RWPE2 (cell line): ENCODE data around the gene ACOX1.

ENCODE experiments used
- ATAC-seq: fragments of 200-7000 bp; cut with Tn5 transposase; 3 replicates; pipeline ENCODE4 v1.9.1; 2021; ENCODE audit warnings: low read depth
- DNase-seq: peaks from one replicate; pipeline ENCODE4 v3.0.0-alpha.2; 2020; ENCODE audit warnings: low spot score
- H3K27ac ChIP-seq: fragments of 450-650 bp; 2 replicates; pipeline ENCODE4 v1.5.1; 2017; ENCODE audit warnings: mild to moderate bottlenecking; ENCODE audit not compliant: poor library complexity, severe bottlenecking
- H3K27me3 ChIP-seq: fragments of 250-450 bp; sonication (Bioruptor Pico); 2 replicates; pipeline ENCODE4 v1.5.1; 2021; ENCODE audit warnings: mild to moderate bottlenecking, moderate library complexity; ENCODE audit not compliant: insufficient read depth, poor library complexity, severe bottlenecking
- H3K36me3 ChIP-seq: fragments of 250-450 bp; sonication (Bioruptor Pico); 2 replicates; pipeline ENCODE4 v1.5.1; 2020; ENCODE audit warnings: low read depth, mild to moderate bottlenecking, moderate library complexity
- H3K4me1 ChIP-seq: fragments of 250-450 bp; sonication (Bioruptor Pico); 2 replicates; pipeline ENCODE4 v1.5.1; 2021; ENCODE audit warnings: mild to moderate bottlenecking, moderate library complexity; ENCODE audit not compliant: insufficient read depth, poor library complexity, severe bottlenecking
- H3K4me3 ChIP-seq: fragments of 250-450 bp; sonication (Bioruptor Pico); 2 replicates; pipeline ENCODE4 v1.5.1; 2021; ENCODE audit warnings: mild to moderate bottlenecking, moderate library complexity; ENCODE audit not compliant: severe bottlenecking
- H3K9me3 ChIP-seq: fragments of 250-450 bp; sonication (Bioruptor Pico); 2 replicates; pipeline ENCODE4 v1.5.1; 2021; ENCODE audit warnings: mild to moderate bottlenecking, moderate library complexity; ENCODE audit not compliant: severe bottlenecking
- CTCF ChIP-seq: fragments of 450-650 bp; IDR thresholded peaks from one replicate; pipeline ENCODE4 v1.5.1; 2017; ENCODE audit warnings: mild to moderate bottlenecking, moderate library complexity; ENCODE audit not compliant: poor library complexity, severe bottlenecking

The ACOX1 gene

GRCh38 chr17:75965468-75965867 is 13.5 kb downstream of the ACOX1 start:
- TF ChIP-seq CTCF = no peak
- no peaks in the 10 kb centered on the region for H3K4me1 ChIP-seq
- ATAC-seq (no peak), DNase-seq (no peak)
- peaks cover 6% of the 10 kb centered on the region for H3K36me3 ChIP-seq
- no peak overlapping the region for H3K27ac ChIP-seq
- no peaks in the 10 kb centered on the region for H3K27me3 ChIP-seq
- H3K4me3 ChIP-seq = no peak overlapping the region
- no peaks in the 10 kb centered on the region for H3K9me3 ChIP-seq

GRCh38 chr17:75959839-75960511 is 19.0 kb downstream of the ACOX1 start:
- H3K4me3 ChIP-seq = no peak overlapping the region
- TF ChIP-seq CTCF = no peak

DNA sequence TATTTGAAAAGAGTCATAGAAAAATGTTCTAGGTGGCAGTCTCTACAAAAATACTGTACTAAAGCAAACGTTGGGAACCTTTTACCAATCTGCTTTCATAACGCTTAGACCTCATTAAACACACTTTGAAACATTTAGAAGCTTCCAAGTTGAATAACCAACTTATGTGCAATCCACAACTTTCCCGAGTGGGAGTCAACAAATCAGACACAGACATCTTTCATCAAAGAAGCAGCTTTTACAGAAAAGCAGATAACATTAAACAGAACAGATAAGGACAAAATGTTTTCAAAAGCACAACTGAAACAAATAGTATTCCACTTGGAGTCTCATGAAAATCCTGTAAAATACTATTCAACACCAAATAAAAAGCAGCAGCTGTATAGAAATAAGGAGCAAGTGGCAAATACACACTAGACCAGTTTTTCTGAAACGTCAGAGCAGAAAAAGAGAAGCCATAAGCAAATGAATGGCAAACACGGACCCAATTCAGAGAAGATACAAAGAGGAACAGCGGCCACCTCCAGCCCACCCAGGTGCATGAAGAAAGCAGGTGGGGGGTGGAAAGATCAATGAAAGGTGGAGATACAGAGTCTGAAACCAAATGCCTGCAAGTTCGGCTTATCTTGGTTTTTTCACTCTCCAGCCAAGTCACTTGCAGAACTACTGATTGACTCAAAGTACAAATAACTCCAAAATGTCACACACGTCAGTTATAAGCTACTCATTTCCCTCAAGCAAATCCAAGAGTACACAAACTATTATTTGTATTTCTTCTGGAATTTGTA is 19.7 kb downstream of the ACOX1 start:
- no peaks in the 10 kb centered on the region for H3K4me1 ChIP-seq
- ATAC-seq (no peak), DNase-seq (no peak)
- no peak overlapping the region for H3K27ac ChIP-seq
- no peaks in the 10 kb centered on the region for H3K9me3 ChIP-seq
- H3K36me3 ChIP-seq = peaks cover 22% of the 10 kb centered on the region
- H3K4me3 ChIP-seq = no peak overlapping the region
- no peak for TF ChIP-seq CTCF
- no peaks in the 10 kb centered on the region for H3K27me3 ChIP-seq

More at GRCh38 chr17:75959839-75960511, 19.0 kb downstream of the ACOX1 start:
- Histone ChIP-seq H3K4me1 (no peaks in the 10 kb centered on the region), H3K9me3 (no peaks in the 10 kb centered on the region), H3K27ac (no peak overlapping the region), H3K27me3 (no peaks in the 10 kb centered on the region), H3K36me3 (peaks cover 22% of the 10 kb centered on the region)
- ATAC-seq = no peak
- DNase-seq = no peak

GRCh38 chr17:75950855-75951554 is 28.0 kb downstream of the ACOX1 start:
- no peak for TF ChIP-seq CTCF
- Histone ChIP-seq H3K27me3 (no peaks in the 10 kb centered on the region), H3K36me3 (peaks cover 63% of the 10 kb centered on the region), H3K4me1 (no peaks in the 10 kb centered on the region), H3K27ac (no peak overlapping the region), H3K4me3 (no peak overlapping the region), H3K9me3 (no peaks in the 10 kb centered on the region)
- DNase-seq = no peak
- no peak for ATAC-seq
